ENCODE data around the gene CYP1A1. TPM values are rescaled to one million over a fixed set of nuclear protein-coding genes. Genes with fewer than 3 reads are reported as not detected.

CYP1A1 gene
- total and polyA plus RNA-seq, 2 of the 13 experiments (the other 11 are each of a cell fraction or from before 2014, with no cell fraction given): 7.9 to 8.0 TPM

DNA sequence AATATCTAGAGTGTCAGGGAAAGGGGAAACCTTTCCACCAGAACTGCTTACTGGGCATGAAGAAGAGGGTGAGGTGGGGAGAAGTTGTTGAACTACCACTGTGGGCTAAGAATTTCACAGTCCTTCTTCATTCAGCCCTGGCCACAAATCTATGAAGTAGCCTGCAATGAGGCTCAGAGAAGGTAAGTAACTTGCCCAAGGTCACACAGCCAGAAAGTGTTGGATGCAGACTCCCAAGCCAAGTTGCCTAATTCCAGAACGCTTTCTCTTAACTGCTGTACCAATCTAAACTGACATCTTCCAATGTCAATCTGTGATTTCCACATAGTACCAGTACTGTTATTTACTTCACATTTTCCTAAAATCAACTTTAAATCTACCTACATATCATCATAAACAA is 2.1 kb downstream of the CYP1A1 start:
- POLR2A ChIA-PET: interaction anchor here (4.3 kb wide), 1 partner anchor 38 kb away, joined by 53 read pairs; no protein-coding TSS in a partner anchor
- FAIRE-seq: no peak
- H3K4me1 ChIP-seq (ENCODE audit: insufficient read depth, low read length): peaks cover 51% of the 10 kb centered on the region
- CTCF ChIA-PET (ENCODE audit: low intra/inter-chr PET ratio, low total read pairs): no interaction called here
- H3K27me3 ChIP-seq (ENCODE audit: control insufficient read depth in 1 of 2, insufficient read depth in 2 of 2, low read length in 2 of 2): no peaks in the 10 kb centered on the region
- no peaks in the 10 kb centered on the region for H3K79me2 ChIP-seq (ENCODE audit: insufficient read depth, low read length)
- no peaks in the 10 kb centered on the region for H3K9me3 ChIP-seq (ENCODE audit: low read length)
- H2AFZ ChIP-seq (ENCODE audit: low read length): no peak overlapping the region
- H4K20me1 ChIP-seq (ENCODE audit: insufficient read depth, low read length): no peaks in the 10 kb centered on the region
- no peak for DNase-seq (ENCODE audit: low spot score)
- WGBS (ENCODE audit: low lambda C conversion rate): 43% methylated on average over 1 of the region's 1 CpG
- intact Hi-C loops (cut with micrococcal nuclease; ENCODE audit: unreplicated experiment) (no loop called here), in situ Hi-C loops (cut with HindIII; ENCODE audit: extremely low pct_ligation_motif_present, low pct_unique_long_range_greater_than_20kb) (no loop called here)
- H3K9ac ChIP-seq (ENCODE audit: insufficient read depth, low read depth, low read length): peak overlapping the region; percentile 37
- no peaks in the 10 kb centered on the region; a peak in 1 of 5 replicates for H3K36me3 ChIP-seq (replicated peaks in 1 of 2; ENCODE audit: control insufficient read depth in 1 of 2, insufficient read depth in 2 of 2, low read length in 2 of 2)
- H3K4me2 ChIP-seq (ENCODE audit: low read depth, low read length): peak overlapping the region; percentile 63
- peak overlapping the region; percentile 82 for H3K27ac ChIP-seq (ENCODE audit: extremely low read length, insufficient read depth, low read length)
- no peak for ATAC-seq
- H3K4me3 ChIP-seq (replicated peaks in 1 of 3; ENCODE audit: insufficient read depth in 1 of 3, low read depth in 2 of 3, low read length in 3 of 3): peak overlapping the region in 1 of 3 experiments; percentile 33; a peak in 1 of 6 replicates
- BruUV-seq (replicated peaks): TSS peak; percentile 49
- no peak for TF ChIP-seq ZBTB20 (CRISPR knock-in tag; IDR thresholded peaks at IDR 0.05; ENCODE audit: borderline replicate concordance, low read depth)
- no peak for TF ChIP-seq ATAD3A (CRISPR knock-in tag; IDR thresholded peaks at IDR 0.05)
- no peak for TF ChIP-seq PITX1 (CRISPR knock-in tag; IDR thresholded peaks at IDR 0.05)
- no peak for TF ChIP-seq ZNF484 (CRISPR knock-in tag; IDR thresholded peaks at IDR 0.05; ENCODE audit: borderline replicate concordance, low read depth)
- TF ChIP-seq, protein P1, sequence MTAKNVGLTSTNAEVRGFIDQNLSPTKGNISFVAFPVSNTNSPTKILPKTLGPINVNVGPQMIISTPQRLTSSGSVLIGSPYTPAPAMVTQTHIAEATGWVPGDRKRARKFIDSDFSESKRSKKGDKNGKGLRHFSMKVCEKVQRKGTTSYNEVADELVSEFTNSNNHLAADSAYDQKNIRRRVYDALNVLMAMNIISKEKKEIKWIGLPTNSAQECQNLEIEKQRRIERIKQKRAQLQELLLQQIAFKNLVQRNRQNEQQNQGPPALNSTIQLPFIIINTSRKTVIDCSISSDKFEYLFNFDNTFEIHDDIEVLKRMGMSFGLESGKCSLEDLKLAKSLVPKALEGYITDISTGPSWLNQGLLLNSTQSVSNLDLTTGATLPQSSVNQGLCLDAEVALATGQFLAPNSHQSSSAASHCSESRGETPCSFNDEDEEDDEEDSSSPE (CRISPR knock-in tag; IDR thresholded peaks at IDR 0.05): no peak
- TF ChIP-seq, protein P2, sequence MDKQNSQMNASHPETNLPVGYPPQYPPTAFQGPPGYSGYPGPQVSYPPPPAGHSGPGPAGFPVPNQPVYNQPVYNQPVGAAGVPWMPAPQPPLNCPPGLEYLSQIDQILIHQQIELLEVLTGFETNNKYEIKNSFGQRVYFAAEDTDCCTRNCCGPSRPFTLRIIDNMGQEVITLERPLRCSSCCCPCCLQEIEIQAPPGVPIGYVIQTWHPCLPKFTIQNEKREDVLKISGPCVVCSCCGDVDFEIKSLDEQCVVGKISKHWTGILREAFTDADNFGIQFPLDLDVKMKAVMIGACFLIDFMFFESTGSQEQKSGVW (CRISPR knock-in tag; IDR thresholded peaks at IDR 0.05; ENCODE audit: borderline replicate concordance): no peak
- TF ChIP-seq ZNF615 (CRISPR knock-in tag; IDR thresholded peaks at IDR 0.05; ENCODE audit: borderline replicate concordance): no peak
- no peak for TF ChIP-seq EHMT2 (IDR thresholded peaks at IDR 0.05; ENCODE audit: borderline replicate concordance, low read depth, low read length)
- TF ChIP-seq, protein P3, sequence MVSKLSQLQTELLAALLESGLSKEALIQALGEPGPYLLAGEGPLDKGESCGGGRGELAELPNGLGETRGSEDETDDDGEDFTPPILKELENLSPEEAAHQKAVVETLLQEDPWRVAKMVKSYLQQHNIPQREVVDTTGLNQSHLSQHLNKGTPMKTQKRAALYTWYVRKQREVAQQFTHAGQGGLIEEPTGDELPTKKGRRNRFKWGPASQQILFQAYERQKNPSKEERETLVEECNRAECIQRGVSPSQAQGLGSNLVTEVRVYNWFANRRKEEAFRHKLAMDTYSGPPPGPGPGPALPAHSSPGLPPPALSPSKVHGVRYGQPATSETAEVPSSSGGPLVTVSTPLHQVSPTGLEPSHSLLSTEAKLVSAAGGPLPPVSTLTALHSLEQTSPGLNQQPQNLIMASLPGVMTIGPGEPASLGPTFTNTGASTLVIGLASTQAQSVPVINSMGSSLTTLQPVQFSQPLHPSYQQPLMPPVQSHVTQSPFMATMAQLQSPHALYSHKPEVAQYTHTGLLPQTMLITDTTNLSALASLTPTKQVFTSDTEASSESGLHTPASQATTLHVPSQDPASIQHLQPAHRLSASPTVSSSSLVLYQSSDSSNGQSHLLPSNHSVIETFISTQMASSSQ (IDR thresholded peaks at IDR 0.05; ENCODE audit: low read depth): 0 out of 2 replicates have a peak, but pooled peaks have one; percentile 1
- TF ChIP-seq, protein P3 (CRISPR knock-in tag; IDR thresholded peaks at IDR 0.05; ENCODE audit: borderline replicate concordance): no peak
- no peak for TF ChIP-seq ZNF225 (CRISPR knock-in tag; IDR thresholded peaks at IDR 0.05)
- TF ChIP-seq, protein P4, sequence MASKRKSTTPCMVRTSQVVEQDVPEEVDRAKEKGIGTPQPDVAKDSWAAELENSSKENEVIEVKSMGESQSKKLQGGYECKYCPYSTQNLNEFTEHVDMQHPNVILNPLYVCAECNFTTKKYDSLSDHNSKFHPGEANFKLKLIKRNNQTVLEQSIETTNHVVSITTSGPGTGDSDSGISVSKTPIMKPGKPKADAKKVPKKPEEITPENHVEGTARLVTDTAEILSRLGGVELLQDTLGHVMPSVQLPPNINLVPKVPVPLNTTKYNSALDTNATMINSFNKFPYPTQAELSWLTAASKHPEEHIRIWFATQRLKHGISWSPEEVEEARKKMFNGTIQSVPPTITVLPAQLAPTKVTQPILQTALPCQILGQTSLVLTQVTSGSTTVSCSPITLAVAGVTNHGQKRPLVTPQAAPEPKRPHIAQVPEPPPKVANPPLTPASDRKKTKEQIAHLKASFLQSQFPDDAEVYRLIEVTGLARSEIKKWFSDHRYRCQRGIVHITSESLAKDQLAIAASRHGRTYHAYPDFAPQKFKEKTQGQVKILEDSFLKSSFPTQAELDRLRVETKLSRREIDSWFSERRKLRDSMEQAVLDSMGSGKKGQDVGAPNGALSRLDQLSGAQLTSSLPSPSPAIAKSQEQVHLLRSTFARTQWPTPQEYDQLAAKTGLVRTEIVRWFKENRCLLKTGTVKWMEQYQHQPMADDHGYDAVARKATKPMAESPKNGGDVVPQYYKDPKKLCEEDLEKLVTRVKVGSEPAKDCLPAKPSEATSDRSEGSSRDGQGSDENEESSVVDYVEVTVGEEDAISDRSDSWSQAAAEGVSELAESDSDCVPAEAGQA (IDR thresholded peaks at IDR 0.05; ENCODE audit: low read depth): no peak
- TF ChIP-seq, protein P4 (CRISPR knock-in tag; IDR thresholded peaks at IDR 0.05; ENCODE audit: borderline replicate concordance): no peak
